Activated CD8-positive, alpha-beta memory T cell treated with anti-CD3 and anti-CD28 coated beads, Interleukin-2, amount 50 U/mL, for 1 hour (primary cell): ENCODE data around the gene MMP17.
"Not testable (repeated sequence)": the region's sequence is repeated elsewhere in the genome, so short reads cannot be mapped to it uniquely, and the experiment has no call there.

Source experiments
- DNase-seq: peaks from one replicate; pipeline ENCODE4 v3.0.0-alpha.2; 2020; ENCODE audit errors: extremely low read depth

Gene MMP17

DNA sequence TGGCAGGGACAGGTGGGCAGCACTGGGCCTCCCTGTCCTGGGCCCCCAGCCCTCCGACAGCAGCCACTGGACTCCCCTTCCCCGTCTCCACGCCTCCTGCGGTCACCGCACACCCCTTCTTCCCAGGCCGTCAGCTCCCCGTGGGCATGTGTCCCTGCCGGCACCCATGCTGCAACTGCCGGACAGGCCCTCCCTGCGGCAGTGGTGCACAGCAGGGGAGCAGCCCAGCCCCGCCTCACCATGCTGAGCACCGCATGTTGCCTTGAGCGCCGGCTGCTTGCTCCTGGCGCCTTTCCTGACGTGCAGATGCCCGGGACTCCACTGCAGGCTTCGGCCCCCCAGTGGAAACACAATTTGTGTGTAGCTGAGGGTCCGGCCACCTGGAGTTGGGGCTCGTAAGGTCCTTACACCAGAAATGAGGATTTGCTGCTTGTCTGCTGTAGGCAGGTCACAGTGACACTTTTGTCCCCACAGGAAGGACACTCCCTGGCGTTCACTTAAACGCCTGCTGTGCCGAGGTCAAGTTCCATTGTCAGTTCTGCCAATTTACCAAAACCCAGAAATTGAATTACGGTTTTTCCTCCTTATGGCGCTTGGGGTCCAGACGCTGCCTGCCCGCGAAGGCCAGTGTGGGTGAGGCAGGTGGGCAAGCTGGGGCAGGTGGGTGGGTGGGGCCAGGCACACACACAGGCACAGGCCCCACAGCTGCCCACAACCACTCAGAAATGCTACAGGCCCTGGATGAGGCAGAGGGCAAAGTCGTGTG, 28.2 kb upstream of the MMP17 start:
- DNase-seq: no peak

DNA sequence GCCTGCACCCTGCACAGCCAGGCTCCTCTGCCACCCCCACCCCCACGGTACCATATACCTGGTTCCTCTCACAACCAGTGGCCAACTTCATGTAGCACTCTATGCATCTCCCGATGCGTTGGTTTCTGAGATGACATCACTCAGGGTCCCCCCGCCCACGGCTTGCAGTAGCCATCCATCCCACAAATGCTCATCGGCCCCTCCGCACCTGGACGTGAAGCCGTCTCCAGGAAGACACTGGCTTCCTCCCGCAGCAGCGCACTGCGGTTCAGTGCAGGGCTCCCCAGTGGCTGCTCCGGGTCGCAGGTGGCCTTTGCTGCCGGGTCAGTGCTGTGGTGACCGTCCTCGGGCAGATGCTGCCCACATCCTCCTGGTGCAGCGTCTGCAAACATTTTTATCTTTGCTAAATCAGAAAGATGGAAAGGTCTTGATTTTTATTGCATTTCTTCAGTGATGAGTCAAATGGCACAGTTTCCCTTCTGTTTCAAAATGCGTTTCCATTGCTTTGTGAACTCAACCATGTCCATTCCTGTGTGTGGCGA, 27.5 kb upstream of the MMP17 start:
- DNase-seq: no peak

GRCh38 chr12:131801254-131801866, 26.8 kb upstream of the MMP17 start:
- DNase-seq: no peak

DNA sequence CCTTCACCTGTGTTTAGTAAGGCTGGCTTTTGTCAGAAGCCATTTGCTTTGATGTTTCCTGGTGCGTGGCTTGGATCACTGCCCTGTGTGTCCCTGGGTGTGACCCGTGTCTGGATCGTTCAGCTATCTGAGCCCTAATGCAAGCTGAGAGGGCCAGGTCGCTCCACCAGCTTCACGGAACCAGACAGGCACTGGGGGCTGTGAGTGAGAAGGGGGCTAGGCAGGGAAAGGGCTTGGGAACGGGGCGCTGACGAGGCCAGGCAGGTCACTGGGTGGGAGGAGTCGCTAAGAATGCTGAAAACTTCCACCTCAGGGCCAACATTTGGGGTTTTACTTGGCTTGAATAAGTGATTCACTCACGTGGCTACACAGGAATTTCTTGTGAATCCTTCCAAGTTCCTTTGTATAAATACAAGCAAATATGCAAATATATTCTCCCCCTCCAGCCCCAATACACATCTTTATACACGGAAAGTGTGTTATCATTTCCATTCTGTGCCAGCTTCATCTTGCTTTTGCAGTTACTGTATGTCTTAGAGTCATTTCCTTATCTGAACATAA, 24.2 kb upstream of the MMP17 start:
- DNase-seq: no peak

DNA sequence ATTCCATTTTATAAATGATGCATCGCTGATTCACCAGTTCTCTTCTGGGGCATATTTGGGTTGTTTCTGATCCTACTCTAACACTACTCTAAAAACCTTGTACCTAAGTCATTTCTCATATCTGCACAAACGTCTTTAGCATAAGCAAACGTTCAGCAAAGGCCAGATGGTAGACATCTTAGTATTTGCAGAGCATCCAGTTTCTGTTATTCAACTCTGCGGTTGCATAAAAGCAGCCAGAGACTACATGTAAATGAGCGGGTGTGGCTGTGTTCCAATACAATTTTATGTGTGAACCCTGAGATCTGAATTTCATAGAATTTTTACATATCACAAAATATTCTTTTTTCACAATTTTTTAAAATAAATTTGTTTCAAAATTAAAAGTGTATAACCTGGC, 22.8 kb upstream of the MMP17 start:
- DNase-seq: no peak

GRCh38 chr12:131806674-131807073, 21.5 kb upstream of the MMP17 start:
- DNase-seq: no peak

- peak; percentile 7 for DNase-seq
Observed at GRCh38 chr12:131808744-131809371, 19.3 kb upstream of the MMP17 start.

DNA sequence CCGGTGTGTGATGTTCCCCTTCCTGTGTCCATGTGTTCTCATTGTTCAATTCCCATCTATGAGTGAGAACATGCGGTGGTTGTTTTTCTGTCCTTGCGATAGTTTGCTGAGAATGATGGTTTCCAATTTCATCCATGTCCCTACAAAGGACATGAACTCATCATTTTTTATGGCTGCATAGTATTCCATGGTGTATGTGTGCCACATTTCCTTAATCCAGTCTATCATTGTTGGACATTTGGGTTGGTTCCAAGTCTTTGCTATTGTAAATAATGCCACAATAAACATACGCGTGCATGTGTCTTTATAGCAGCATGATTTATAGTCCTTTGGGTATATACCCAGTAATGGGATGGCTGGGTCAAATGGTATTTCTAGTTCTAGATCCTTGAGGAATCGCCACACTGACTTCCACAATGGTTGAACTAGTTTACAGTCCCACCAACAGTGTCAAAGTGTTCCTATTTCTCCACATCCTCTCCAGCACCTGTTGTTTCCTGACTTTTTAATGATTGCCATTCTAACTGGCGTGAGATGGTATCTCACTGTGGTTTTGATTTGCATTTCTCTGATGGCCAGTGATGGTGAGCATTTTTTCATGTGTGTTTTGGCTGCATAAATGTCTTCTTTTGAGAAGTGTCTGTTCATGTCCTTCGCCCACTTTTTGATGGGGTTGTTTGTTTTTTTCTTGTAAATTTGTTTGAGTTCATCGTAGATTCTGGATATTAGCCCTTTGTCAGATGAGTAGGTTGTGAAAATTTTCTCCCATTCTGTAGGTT, 18.5 kb upstream of the MMP17 start:
- not testable (repeated sequence) for DNase-seq

GRCh38 chr12:131810726-131811125, 17.5 kb upstream of the MMP17 start:
- DNase-seq: no peak

GRCh38 chr12:131815131-131815530, 13.1 kb upstream of the MMP17 start:
- DNase-seq: no peak

GRCh38 chr12:131816495-131816894, 11.7 kb upstream of the MMP17 start:
- DNase-seq: no peak

- DNase-seq: no peak
Observed at GRCh38 chr12:131817241-131817640, 11.0 kb upstream of the MMP17 start.

DNA sequence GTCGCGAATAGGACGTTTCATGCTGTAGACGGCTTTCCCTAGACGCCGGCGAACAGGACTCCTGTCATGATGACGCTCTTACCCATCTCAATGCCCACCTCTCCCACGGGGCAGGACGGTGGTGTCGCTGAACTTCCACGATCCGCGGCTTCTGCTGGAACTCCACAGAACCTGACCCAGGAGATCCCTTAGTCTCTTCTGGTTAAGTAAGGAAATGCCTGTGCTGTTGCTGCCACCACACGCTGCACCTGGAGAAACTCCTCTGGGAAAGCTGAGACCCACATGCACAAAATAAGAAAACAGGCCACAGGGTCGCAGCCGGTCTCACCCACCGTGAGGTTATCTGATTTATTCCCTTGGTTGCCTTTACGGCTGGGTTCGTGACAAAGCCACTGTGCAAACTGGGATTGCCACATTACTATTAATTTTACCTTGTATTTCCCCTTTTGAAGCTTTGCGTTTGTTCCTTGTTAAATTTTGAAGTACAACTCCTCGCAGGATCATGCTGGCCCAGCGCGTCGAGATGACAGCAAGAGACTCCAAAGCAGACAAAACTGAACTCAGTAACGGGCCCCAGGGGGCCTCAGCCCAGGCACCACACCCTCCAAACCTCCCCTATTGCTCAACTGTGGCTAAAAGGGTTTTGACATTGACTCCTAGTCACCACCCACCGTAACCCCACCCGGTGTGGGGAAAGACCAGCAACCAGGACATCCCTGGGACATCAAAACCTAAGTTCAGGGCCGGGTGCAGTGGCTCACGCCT, 9.2 kb upstream of the MMP17 start:
- no peak for DNase-seq

DNA sequence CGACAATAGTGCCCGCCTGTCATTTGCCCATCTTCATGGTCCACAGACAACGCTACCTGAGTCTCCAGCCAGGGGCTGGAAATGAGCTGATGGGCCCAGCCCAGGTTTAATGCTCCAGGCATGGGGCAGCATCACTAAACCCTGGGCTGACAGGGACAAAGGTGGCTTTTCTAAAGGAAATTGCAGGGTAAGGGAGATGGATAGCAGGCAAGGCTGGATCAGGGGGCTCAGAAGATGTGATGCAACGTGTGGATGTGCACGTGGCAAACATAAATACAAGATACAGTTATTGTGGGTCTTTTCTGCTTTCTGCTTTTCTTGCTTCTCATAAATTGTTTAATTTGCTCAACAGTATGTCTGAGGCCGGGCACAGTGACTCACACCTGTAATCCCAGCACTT, 3.7 kb upstream of the MMP17 start:
- no peak for DNase-seq

DNA sequence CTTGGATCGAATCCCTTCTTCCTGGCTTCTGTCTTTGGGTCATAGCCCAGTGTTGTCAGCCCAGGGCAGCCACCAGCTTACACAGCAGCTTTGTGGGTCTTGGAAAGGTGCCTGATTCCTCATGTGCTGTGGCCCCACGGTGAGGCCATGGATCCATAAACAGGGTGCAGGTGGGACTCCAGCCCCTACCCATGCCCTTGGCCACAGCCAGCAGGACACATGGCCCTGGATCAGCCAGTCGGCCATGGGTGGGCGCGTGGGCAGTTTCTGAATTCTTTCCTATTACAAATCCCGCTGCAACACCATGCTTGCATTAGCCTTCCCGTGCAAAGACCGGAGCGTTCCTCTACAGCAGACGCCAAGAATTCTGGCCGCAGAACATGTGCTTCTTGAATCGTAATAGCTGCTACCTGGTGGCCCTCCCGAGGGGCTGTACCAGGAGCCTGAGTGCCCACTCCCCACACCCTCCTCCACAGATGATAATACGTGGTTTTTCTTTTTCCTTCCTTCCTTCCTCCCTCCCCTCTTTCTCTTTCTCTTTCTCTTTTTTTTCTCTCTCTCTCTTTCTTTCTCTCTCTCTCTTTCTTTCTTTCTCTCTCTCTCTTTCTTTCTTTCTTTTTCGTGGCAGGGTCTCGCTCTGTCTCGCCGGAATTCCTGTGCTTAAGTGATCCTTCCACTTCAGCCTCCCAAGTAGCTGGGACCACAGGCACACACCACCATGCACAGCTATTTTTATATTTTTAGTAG, 2.9 kb upstream of the MMP17 start:
- no peak for DNase-seq

- no peak for DNase-seq
Observed at GRCh38 chr12:131826097-131826928, 1.9 kb upstream of the MMP17 start.

GRCh38 chr12:131828671-131829355, 620 bp downstream of the MMP17 start:
- DNase-seq: no peak

DNA sequence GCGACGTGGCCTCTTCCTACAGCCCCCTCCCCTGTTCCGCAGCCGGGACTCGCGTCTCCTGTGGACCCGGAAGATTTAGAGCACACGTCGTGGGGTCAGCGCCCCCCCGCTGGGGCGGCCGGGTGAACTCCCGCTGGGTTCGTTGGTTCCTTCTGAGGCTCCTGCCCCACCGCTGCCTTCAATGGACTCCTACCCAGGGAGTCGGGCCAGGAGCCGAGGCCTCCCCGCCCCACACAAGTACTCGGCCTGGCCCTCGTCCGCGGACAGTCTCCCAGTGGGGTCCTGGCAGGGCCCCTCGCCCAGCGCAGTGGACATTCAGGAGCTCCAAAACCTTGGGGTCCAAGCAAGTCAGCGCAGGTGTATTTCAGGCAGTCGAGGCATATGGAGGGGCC, 1.2 kb downstream of the MMP17 start:
- DNase-seq: no peak
